HL-60 (cell line): ENCODE data around the gene RGS7.

Experiments used
- CTCF ChIP-seq: IDR thresholded peaks from one replicate; pipeline ENCODE4 v1.5.1; 2011; ENCODE audit warnings: low read length, control low read depth, inconsistent platforms; ENCODE audit not compliant: insufficient read depth
- POLR2AphosphoS5 ChIP-seq: IDR thresholded peaks from 2 replicates; pipeline ENCODE4 v1.6.1; 2012; ENCODE audit warnings: low read depth
- SPI1 ChIP-seq: IDR thresholded peaks from 2 replicates; pipeline ENCODE4 v1.6.1; 2012; ENCODE audit warnings: low read depth, mild to moderate bottlenecking, borderline replicate concordance

- TF ChIP-seq POLR2AphosphoS5 (no peak), CTCF (no peak), SPI1 (no peak)
Observed at GRCh38 chr1:241276391-241276790, 80.6 kb downstream of the RGS7 start.
